GM03348 (cell line): Measurements from ENCODE around the gene ATG16L1.

Experiments used
- DNase-seq: peaks from one replicate; pipeline ENCODE4 v3.0.0; 2012; ENCODE audit warnings: low spot score

Gene ATG16L1

GRCh38 chr2:233295891-233296290 lies 44.4 kb downstream of the ATG16L1 start:
- no peak for DNase-seq

- no peak for DNase-seq
These were observed 45.6 kb downstream of the ATG16L1 start for GRCh38 chr2:233297076-233297475.

GRCh38 chr2:233300401-233300800 lies 48.9 kb downstream of the ATG16L1 start:
- no peak for DNase-seq

DNA sequence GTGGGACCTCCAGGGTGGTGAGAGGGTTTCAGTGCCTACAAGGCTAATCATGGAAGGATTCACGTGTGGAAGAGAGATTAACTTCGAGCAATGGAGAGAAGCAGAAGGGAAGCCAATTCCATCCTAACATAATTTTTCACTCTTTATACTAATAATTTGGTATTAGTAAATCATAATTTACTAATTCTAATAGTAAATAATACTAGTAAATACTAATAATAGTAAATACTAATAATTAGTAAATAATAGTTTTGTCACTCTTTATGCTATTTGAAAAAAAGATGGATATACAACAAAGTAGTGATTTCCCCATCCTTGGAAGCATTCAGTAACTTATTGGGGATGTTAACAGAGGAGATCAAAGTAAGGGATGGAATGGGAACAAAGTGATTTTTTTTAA lies 49.8 kb downstream of the ATG16L1 start:
- DNase-seq: no peak

DNA sequence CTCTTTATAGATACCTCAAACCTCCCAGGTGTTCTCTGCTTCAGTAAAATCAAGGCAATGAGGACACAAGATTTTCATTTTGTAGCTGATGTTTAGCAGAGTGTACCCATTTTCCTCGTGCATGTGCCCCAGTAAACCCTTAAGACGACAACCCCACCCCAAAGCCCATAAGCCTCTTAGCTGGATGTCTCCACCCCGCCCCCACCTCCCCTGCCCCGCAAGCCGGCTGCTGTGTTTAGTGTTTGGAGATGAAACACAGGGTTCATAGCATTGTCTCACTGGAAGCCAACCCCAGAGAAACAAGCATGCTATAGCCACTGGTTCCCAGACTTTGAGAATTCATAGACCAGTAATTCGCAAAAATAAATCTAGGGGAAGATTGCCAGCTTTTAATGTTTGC lies 50.3 kb downstream of the ATG16L1 start:
- DNase-seq: no peak

- no peak for DNase-seq
These were observed 51.8 kb downstream of the ATG16L1 start for GRCh38 chr2:233303252-233303651.

GRCh38 chr2:233307565-233307964 lies 56.1 kb downstream of the ATG16L1 start, which contains the start of gene SAG:
Gene SAG (plus strand): TSS chr2:233307816. CDS start chr2:233309190, 1,374 bp downstream.
- no peak for DNase-seq

- no peak for DNase-seq
These were observed 59.9 kb downstream of the ATG16L1 start for GRCh38 chr2:233311241-233311926.

DNA sequence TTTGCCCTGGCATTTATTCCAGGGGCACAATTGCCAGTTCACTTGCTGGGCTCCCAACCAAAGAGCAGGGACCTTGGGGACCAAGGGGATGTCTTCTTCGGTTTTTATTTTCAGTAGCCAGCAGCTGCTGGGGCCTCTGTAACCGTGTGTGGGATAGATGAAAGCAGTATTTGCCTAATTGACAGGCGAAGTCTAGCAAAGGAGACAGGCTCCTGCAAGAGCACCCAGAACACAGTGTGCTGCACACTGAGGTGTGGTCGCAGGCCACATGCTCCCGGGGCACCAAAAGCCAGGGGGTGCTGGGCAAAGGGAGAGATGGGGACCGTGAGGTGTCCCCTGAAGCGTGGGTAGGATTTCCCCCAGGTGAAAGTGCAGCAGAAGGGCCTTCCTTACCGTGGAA lies 61.4 kb downstream of the ATG16L1 start:
- no peak for DNase-seq

DNA sequence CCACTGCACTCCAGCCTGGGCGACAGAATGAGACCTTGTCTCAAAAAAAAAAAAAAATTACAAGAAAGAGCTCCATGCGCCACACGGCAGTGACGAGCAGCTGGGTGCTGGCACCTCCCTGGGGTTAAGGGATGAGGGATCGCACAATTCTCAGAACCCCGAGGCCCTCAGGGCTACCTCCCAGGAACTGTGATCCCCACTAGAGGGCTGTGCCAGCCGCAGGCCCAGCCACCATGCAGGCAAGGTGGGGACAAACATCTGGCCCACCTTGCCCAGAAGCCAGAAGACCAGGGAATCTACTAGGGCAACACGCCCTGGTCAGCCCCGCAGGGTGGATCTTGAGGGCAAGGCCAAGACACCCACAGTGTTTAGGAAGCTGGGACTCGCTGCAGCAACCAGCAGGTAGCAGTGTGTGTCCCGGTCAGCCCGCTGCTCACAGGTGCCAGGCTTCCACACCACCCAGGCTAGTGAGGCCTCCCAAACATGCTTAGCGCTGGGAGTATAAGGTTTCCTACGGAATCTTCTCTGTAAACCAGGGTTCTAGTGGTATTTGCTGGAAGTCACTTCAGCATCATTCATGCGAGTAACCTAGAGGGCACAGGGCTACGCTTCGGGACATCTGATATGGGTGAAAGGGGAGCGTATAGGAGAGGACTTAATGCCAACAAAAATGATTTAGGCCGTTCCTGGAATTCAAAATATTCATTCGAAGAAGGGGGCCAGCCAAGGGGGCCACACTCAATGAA lies 62.9 kb downstream of the ATG16L1 start:
- no peak for DNase-seq

DNA sequence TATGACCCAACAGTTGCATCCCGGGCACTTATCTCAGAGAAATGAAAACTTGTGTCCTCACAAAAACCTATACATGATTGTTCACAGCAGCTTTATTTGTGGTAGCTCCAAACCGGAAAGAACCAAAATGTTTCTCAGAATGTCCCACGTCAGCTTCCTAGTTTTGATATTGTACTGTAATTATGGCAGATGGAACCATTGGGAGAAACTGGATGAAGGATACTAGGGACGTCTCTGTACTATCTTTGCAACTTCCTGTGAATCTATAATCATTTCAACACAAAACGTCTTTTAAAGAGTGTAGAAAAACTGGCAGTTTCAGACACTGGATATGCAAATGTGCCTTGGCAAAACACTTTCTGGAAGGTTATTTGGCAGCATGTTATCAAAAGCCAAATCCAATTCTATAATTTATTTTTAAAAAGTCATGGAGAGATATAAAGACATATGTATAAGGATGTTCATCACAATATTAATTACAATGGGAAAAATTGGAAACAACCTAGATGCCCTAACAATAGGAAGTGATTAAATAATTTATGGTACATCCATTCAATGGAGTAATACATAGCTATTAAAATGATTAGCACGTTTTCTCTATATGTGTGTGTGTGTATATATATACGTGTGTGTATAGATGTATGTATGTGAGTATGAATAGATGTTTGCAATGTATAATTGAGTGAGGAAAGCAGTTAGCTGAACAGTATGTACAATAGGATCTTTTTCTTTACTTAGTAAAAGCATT lies 65.9 kb downstream of the ATG16L1 start:
- no peak for DNase-seq

- DNase-seq: no peak
These were observed 67.8 kb downstream of the ATG16L1 start for GRCh38 chr2:233319256-233319655.

GRCh38 chr2:233320470-233320869 lies 69.0 kb downstream of the ATG16L1 start:
- DNase-seq: no peak

- DNase-seq: no peak
These were observed 69.7 kb downstream of the ATG16L1 start for GRCh38 chr2:233321166-233321565.

DNA sequence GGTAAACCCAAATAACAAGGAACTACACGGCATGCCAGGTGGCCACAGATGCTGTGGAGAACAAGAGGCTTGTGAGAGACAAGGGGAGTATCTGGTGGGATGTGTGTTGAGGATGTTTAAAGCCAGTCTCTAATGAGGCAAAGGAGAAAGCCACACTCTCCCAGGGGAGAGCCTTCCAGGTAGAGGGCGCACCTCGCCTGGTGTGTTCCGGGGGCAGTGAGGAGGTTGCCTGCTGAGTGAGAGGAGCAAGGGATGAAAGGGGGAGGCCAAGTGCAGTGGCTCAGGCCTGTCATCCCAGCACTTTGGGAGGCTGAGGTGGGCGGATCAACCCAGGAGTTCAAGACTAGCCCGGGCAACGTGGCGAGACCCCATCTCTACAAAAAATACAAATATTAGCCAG lies 72.4 kb downstream of the ATG16L1 start:
- no peak for DNase-seq

DNA sequence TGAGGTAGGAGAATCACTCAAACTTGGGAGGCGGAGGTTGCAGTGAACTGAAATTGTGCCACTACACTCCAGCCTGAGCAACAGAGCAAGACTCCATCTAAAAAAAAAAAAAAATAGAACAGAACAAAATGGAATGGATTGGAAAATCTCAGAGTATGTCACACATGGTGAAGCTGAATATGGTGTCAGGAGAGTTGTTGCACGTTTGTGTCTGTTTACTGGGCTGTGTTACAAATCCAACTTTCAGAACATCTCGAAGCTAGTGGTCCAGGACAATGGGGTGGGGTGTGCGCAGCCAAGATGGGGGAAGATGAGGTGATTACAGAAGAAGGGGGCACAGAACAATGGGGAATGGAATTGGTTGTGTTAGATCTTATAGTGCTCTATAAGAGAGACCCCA lies 73.8 kb downstream of the ATG16L1 start:
- no peak for DNase-seq

- no peak for DNase-seq
These were observed 74.3 kb downstream of the ATG16L1 start for GRCh38 chr2:233325814-233326213.

- no peak for DNase-seq
These were observed 75.0 kb downstream of the ATG16L1 start for GRCh38 chr2:233326500-233326899.

DNA sequence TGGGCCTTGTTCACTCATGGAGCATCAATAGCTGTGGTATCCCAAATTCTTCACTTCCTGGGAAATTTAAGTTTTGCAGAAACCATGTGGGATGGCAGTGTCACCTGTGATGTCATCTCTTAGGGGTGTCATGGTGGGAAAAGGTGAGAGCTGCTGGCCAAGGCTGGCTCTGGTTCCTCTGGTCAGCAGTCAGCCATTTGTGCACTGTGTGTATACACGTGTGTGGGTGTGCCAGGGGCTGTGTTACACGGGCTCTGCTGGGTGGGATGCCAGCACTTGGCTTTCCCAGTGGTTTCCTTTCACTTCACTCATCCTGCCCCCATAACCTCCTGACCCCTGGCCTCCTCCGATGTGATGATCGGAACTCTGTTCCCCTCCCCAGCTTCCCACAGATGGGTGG lies 77.4 kb downstream of the ATG16L1 start:
- no peak for DNase-seq

DNA sequence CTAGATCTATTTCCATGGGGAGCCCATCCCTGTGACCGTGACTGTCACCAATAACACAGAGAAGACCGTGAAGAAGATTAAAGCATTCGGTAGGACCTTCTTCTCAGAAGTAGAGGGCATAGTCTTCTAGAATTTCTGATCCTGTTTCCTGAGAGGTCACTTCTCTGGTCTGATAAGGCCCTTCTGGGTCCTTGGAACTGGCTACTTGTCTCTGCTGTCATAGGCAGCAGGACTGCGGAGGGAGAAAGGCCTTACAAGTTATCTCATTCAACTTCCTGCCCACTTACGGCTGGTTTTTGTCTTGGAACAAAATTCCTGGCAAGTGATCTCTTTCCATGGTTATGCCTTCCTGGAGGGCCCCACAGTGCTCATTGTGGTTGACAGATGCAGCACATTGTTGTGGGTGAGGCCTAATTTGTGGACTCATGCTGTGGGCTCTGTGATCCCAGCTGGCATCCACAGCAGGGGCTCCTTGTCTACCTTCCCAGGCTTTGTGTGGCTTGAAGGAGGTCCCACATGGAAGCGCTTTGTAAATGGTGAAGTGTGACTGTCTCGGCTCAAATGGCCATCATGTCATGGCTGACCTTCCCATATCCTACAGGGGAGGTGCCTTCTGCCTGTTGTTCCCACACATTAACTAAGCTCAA lies 78.1 kb downstream of the ATG16L1 start:
- no peak for DNase-seq

- no peak for DNase-seq
These were observed 80.1 kb downstream of the ATG16L1 start for GRCh38 chr2:233331536-233331935.

DNA sequence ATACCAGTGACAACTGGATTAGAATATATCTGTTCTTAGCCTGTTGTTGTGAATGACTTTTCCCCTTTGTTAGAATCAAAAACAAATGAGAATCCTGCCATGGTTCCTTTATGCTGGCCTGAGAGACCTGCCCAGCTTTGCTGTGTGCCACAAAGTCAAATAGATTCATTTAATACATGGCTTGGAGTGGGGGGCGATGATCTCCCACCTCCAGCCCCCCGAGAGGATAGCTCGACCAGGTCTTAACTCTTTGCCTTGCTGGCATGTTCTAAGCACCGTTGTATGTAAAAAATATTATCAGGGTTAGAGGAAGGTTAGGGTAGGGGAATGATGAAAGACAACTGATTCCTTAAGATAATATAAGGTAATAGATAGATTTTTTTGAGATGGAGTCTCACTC lies 80.7 kb downstream of the ATG16L1 start:
- DNase-seq: no peak
